Measurements from ENCODE around the gene GALNTL6. TPM values are rescaled to one million over a fixed set of nuclear protein-coding genes. Genes with fewer than 3 reads are reported as not detected.

GALNTL6 gene
- total RNA-seq, 2 donors from 2014 or later: 0.71 TPM; not detected in 1

DNA sequence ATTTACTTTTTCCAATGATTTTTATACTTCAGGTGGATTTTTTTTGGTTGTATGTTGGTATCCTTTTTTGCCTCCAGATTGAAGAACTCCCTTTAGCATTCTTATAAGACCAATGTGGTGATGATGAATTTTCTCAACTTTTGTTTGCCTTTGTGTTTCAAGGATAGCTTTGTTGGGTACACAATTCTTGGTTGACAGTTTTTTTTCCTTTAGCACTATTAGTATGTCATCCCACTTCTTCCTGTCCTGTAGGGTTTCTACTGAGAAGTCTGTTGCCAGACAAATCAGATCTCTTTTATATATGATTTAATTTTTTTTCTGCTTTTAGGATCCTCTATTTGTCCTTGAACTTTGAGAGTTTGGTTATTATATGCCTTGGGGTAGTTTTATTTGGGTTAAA, 892.4 kb downstream of the GALNTL6 start:
- Mint-ChIP-seq H3K4me3 (no peak overlapping the region), H3K36me3 (ENCODE audit: low read depth) (peaks cover 8% of the 10 kb centered on the region), H3K4me1 (peaks cover 25% of the 10 kb centered on the region), H3K9me3 (peaks cover 31% of the 10 kb centered on the region), H3K27ac (no peak overlapping the region), H3K27me3 (ENCODE audit: insufficient read depth) (no peaks in the 10 kb centered on the region)
- Histone ChIP-seq H3K4me1 (ENCODE audit: control insufficient read depth, insufficient read depth, low read length) (peaks cover 4% of the 10 kb centered on the region), H3K27me3 (ENCODE audit: control insufficient read depth, insufficient read depth, low read length, poor library complexity, severe bottlenecking) (no peaks in the 10 kb centered on the region), H3K4me3 (ENCODE audit: low read length) (peak overlapping the region; percentile 41), H3K36me3 (ENCODE audit: control insufficient read depth, insufficient read depth, low read length) (no peaks in the 10 kb centered on the region), H3K9ac (ENCODE audit: extremely low read depth, low read length, poor library complexity, severe bottlenecking) (no peak overlapping the region), H3K27ac (ENCODE audit: low read depth, low read length) (no peak overlapping the region), H3K9me3 (ENCODE audit: control insufficient read depth, low read length) (peaks cover 30% of the 10 kb centered on the region)
- DNase-seq: no peak
- TF ChIP-seq, protein P1, sequence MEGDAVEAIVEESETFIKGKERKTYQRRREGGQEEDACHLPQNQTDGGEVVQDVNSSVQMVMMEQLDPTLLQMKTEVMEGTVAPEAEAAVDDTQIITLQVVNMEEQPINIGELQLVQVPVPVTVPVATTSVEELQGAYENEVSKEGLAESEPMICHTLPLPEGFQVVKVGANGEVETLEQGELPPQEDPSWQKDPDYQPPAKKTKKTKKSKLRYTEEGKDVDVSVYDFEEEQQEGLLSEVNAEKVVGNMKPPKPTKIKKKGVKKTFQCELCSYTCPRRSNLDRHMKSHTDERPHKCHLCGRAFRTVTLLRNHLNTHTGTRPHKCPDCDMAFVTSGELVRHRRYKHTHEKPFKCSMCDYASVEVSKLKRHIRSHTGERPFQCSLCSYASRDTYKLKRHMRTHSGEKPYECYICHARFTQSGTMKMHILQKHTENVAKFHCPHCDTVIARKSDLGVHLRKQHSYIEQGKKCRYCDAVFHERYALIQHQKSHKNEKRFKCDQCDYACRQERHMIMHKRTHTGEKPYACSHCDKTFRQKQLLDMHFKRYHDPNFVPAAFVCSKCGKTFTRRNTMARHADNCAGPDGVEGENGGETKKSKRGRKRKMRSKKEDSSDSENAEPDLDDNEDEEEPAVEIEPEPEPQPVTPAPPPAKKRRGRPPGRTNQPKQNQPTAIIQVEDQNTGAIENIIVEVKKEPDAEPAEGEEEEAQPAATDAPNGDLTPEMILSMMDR (conservative IDR thresholded peaks at IDR 0.05): no peak

DNA sequence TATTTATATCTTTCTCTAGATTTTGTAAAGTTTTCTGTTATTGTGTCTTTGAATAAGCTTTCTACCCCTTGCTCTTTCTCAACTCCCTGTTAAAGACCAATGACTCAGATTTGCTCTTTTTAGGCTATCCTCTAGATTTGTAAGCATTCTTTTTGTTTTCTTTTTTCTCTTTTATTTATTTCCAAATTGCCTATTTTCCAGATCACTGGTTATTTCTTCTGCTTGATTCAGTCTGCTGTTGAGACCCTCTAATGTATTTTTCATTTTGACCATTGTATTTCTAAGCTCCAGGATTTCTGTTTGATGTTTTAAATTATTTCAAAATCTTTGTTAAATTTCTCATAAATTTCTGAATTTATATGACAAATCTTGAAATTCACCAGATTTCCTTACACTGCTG, 892.8 kb downstream of the GALNTL6 start:
- DNase-seq: no peak
- H3K36me3 ChIP-seq (ENCODE audit: control insufficient read depth, insufficient read depth, low read length): no peaks in the 10 kb centered on the region
- H3K9me3 ChIP-seq (ENCODE audit: control insufficient read depth, low read length): peaks cover 30% of the 10 kb centered on the region
- H3K4me1 Mint-ChIP-seq: peaks cover 27% of the 10 kb centered on the region
- no peak overlapping the region for H3K27ac Mint-ChIP-seq
- H3K27ac ChIP-seq (ENCODE audit: low read depth, low read length): no peak overlapping the region
- H3K27me3 Mint-ChIP-seq (ENCODE audit: insufficient read depth): no peaks in the 10 kb centered on the region
- no peaks in the 10 kb centered on the region for H3K27me3 ChIP-seq (ENCODE audit: control insufficient read depth, insufficient read depth, low read length, poor library complexity, severe bottlenecking)
- no peak overlapping the region for H3K9ac ChIP-seq (ENCODE audit: extremely low read depth, low read length, poor library complexity, severe bottlenecking)
- no peak overlapping the region for H3K4me3 Mint-ChIP-seq
- H3K9me3 Mint-ChIP-seq: peaks cover 31% of the 10 kb centered on the region
- H3K4me3 ChIP-seq (ENCODE audit: low read length): peak overlapping the region; percentile 41
- TF ChIP-seq, protein P1 (conservative IDR thresholded peaks at IDR 0.05): no peak
- H3K4me1 ChIP-seq (ENCODE audit: control insufficient read depth, insufficient read depth, low read length): peaks cover 4% of the 10 kb centered on the region
- peaks cover 8% of the 10 kb centered on the region for H3K36me3 Mint-ChIP-seq (ENCODE audit: low read depth)

DNA sequence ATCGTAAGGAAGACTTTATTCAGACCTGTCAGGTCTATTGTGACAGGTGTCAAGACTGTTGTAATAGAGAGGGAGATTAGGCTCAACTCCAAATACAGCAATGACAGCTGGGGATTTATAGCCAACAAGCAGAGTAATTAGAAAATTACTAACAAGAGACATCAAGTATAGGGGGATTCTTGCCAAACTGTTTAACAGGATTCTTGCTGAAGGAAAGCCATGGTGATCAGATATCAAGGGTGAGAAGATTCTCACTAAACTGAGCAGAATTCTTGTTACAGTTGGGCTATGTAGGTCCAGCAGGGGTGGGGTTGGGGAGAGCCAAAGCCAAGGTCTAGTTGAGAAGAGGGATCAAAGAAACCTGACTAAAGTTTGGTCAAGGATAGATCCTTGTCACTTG, 894.4 kb downstream of the GALNTL6 start:
- no peak overlapping the region for H3K27ac Mint-ChIP-seq
- H3K4me3 Mint-ChIP-seq: no peak overlapping the region
- Histone ChIP-seq H3K36me3 (ENCODE audit: control insufficient read depth, insufficient read depth, low read length) (no peaks in the 10 kb centered on the region), H3K4me1 (ENCODE audit: control insufficient read depth, insufficient read depth, low read length) (peaks cover 4% of the 10 kb centered on the region), H3K9ac (ENCODE audit: extremely low read depth, low read length, poor library complexity, severe bottlenecking) (no peak overlapping the region), H3K4me3 (ENCODE audit: low read length) (no peak overlapping the region), H3K9me3 (ENCODE audit: control insufficient read depth, low read length) (peaks cover 30% of the 10 kb centered on the region), H3K27ac (ENCODE audit: low read depth, low read length) (no peak overlapping the region), H3K27me3 (ENCODE audit: control insufficient read depth, insufficient read depth, low read length, poor library complexity, severe bottlenecking) (no peaks in the 10 kb centered on the region)
- no peak for DNase-seq
- peaks cover 4% of the 10 kb centered on the region for H3K27me3 Mint-ChIP-seq (ENCODE audit: insufficient read depth)
- TF ChIP-seq, protein P1 (conservative IDR thresholded peaks at IDR 0.05): no peak
- H3K9me3 Mint-ChIP-seq: peaks cover 31% of the 10 kb centered on the region
- 89 to 100% methylated on average over 1 of the region's 1 CpG for WGBS, 2 experiments (ENCODE audit: insufficient coverage in 1 of 2, insufficient read length in 1 of 2)
- H3K4me1 Mint-ChIP-seq: peaks cover 31% of the 10 kb centered on the region
- H3K36me3 Mint-ChIP-seq (ENCODE audit: low read depth): peaks cover 8% of the 10 kb centered on the region

Measured in endodermal cell (in vitro differentiated cells).